Measurements from ENCODE around the gene CEL.
"Not testable (repeated sequence)": the region's sequence is repeated elsewhere in the genome, so short reads cannot be mapped to it uniquely, and the experiment has no call there.

Gene CEL

DNA sequence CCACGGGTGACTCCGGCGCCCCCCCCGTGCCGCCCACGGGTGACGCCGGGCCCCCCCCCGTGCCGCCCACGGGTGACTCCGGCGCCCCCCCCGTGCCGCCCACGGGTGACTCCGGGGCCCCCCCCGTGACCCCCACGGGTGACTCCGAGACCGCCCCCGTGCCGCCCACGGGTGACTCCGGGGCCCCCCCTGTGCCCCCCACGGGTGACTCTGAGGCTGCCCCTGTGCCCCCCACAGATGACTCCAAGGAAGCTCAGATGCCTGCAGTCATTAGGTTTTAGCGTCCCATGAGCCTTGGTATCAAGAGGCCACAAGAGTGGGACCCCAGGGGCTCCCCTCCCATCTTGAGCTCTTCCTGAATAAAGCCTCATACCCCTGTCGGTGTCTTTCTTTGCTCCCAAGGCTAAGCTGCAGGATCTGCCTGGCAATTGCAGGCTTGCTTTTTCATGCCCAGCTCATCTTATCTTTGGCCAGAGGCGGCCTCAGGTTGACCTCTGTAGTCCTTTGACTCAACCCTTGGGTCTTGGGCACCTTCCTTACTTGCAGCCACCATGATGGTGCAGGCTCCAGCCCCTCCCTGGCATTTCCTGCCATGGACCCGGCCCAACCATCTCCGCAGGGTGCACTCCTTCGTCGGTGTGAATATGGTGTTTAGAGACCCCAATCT is 9.8 kb downstream of the CEL start:
- Histone ChIP-seq H3K4me3 (no peak overlapping the region), H3K27ac (no peak overlapping the region)
- no peak for DNase-seq (ENCODE audit: low spot score)
- TF ChIP-seq, protein P1, sequence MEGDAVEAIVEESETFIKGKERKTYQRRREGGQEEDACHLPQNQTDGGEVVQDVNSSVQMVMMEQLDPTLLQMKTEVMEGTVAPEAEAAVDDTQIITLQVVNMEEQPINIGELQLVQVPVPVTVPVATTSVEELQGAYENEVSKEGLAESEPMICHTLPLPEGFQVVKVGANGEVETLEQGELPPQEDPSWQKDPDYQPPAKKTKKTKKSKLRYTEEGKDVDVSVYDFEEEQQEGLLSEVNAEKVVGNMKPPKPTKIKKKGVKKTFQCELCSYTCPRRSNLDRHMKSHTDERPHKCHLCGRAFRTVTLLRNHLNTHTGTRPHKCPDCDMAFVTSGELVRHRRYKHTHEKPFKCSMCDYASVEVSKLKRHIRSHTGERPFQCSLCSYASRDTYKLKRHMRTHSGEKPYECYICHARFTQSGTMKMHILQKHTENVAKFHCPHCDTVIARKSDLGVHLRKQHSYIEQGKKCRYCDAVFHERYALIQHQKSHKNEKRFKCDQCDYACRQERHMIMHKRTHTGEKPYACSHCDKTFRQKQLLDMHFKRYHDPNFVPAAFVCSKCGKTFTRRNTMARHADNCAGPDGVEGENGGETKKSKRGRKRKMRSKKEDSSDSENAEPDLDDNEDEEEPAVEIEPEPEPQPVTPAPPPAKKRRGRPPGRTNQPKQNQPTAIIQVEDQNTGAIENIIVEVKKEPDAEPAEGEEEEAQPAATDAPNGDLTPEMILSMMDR (IDR thresholded peaks at IDR 0.05), result no peak

DNA sequence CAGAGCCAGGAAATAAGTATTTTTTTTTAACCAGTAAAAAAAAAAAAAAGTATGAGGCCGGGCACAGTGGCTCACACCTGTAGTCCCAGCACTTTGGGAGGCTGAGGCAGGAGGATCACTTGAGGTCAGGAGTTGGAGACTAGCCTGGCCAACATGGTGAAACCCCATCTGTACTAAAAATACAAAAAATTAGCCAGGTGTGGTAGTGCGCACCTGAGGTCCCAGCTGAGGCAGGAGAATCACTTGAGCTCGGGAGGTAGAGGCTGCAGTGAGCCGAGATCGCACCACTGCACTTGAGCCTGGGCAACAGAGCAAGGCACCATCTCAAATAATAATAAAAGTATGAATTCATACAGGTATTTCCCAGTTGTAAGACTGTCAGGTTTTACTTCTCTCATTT is 10.4 kb downstream of the CEL start:
- not testable (repeated sequence) for DNase-seq (ENCODE audit: low spot score); H3K27ac ChIP-seq

DNA sequence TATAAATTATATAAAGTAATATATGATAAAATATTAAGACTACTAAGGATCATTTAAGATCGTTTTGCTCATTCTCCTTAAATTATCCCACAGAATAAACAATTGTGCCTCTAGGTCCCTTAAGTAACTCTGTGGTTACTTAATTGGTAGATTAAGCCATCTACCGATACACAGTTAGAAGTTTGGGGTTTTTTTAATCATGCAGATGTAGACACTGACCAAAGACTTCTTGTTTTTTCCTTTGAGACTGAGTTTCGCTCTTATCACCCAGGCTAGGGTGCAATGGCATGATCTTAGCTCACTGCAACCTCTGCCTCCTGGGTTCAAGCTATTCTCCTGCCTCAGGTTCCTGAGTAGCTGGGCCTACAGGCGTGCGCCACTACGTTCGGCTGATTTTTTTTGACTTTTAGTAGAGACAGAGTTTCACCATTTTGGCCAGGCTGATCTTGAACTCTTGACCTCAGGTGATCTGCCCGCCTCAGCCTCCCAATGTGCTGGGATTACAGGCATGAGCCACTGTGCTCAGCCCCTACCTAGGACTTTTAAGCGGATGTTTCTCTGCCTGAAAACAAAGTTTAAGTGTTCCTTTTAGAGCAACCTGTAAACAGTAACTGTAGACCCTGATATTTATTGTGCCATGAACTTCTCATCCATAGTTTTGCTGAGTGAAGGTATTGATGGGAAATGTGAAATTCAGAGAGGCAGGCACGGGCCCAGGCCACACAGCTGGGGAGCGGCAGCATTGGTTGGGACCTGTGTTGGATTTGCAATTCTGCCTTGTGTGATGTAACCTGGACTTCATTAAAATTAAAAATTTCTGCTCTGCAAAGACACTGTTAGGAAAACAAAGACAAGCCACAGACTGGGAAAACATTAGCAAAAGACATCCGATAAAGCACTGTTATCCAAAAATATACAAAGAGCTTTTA is 11.6 kb downstream of the CEL start:
- TF ChIP-seq, protein P1 (IDR thresholded peaks at IDR 0.05), result no peak
- no peak for DNase-seq (ENCODE audit: low spot score)
- no peak overlapping the region for H3K4me3 ChIP-seq
- no peak overlapping the region for H3K27ac ChIP-seq

More for the DNA sequence above, 10.4 kb downstream of the CEL start:
- not testable (repeated sequence) for H3K4me3 ChIP-seq

DNA sequence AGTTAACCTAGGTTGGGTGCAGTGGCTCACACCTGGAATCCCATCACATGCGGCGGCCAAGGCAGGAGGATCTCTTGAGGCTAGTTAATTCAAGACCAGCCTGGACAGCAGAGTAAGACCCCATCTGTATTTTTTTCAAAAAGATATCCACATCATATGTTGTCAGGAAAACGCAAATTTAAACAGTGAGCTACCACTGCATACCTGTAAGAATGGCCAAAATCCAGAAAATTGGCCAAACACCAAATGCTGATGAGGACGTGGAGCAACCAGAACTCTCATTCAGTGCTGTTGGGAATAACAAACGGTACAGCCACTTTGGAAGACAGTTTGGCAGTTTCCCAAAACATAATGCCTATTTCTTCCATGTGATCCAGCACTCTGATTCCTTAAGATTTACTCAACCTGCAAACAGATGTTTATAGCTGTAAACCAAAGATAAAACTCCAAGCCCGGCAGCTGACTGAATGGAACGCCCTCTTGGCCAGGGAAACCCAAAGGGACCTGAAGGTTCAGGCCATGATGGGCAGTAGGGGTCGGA is 12.4 kb downstream of the CEL start:
- TF ChIP-seq, protein P1 (IDR thresholded peaks at IDR 0.05), result no peak
- DNase-seq (ENCODE audit: low spot score), result no peak
- Histone ChIP-seq H3K4me3 (no peak overlapping the region), H3K27ac (no peak overlapping the region)

DNA sequence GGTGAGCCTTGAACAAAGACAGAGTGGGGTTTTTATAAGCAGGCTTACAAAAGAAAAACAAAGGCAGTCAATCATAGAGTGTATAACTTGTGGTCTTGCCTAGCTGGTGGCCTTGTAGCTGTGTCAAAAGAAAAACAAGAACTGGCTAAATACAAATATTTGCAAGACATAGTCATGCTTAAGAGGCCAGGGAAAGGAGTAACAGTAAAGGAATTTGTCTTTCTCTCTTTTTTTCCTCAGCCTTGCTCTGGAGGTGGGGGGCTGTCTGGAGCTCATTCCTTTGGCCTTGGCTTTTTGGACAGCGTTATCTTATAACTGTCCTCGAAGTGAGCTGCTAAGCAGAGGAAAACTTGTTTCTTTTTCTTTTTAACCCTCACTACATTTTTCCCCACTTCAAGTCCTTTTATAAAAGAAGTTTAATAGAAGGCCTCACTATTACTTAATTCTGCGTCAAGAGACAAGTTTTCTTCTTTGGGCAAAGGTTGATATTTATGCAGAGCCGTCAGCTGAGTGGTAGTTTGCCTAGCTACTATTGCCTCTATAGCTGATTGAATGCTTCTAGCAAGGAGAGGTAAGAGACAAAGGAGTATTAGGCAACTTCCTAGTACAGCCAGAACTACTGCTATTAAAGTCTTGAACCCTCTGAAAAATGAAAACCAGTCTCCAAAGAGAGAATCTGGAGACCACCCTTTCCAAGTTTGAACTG is 14.3 kb downstream of the CEL start:
- no peak for DNase-seq (ENCODE audit: low spot score)
- Histone ChIP-seq H3K4me3 (no peak overlapping the region), H3K27ac (no peak overlapping the region)
- TF ChIP-seq, protein P1 (IDR thresholded peaks at IDR 0.05), result no peak

DNA sequence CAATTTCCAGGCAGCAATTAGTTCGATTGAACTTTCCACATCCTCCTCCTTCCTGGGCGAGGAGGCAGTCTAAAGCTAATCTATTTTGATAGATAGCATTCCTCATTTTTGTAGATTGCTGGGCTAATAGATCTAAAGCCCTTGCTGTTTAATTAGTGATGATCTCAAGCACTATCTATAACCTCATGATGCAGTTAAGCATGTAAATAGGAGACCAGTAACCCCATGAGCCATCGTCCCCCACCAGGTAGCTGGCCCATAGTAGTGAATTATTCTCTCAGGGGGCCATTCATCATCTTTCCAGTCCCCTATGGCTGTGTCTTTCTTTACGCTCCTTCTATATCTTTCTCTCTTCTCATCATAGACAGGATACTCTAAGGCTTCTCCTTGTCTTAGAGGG is 14.9 kb downstream of the CEL start:
- TF ChIP-seq, protein P1 (IDR thresholded peaks at IDR 0.05), result no peak
- Histone ChIP-seq H3K27ac (no peak overlapping the region), H3K4me3 (no peak overlapping the region)
- no peak for DNase-seq (ENCODE audit: low spot score)

DNA sequence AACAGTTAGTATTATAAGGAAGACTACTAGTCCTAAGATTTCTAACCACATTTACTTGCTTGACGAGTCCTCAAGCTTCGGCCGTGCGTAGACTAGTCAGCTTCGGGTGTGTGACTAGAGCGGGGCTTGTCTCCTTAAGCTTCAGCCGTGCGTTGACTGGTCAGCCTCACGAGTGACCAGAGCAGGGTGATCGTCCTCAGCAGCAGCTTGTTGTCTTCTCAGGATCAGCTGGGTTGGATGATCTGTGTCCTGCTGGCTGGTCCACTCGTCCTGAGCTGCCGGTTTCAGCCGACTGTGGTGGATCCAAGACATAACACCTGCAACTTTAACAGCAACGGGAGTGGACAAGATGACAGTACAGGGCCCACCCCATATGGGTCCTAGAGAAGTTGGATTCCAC is 16.7 kb downstream of the CEL start:
- no peak overlapping the region for H3K27ac ChIP-seq
- DNase-seq (ENCODE audit: low spot score), result no peak
- no peak overlapping the region for H3K4me3 ChIP-seq
- TF ChIP-seq, protein P1 (IDR thresholded peaks at IDR 0.05), result no peak
